DOHH2 (cell line): ENCODE results near the gene SRBD1.

Experiments used
- H3F3A ChIP-seq: fragments of 200-600 bp; sonication (generic), shearing (Covaris generic); 2 replicates; pipeline ENCODE4 v1.6.0; 2016; ENCODE audit warnings: antibody characterized with exemption, mild to moderate bottlenecking; ENCODE audit not compliant: control insufficient read depth, insufficient read depth
- H3K27ac ChIP-seq: fragments of 200-600 bp; sonication (generic); 2 replicates; pipeline ENCODE4 v1.5.1; 2014; ENCODE audit warnings: low read depth, mild to moderate bottlenecking, low read length, moderate library complexity
- H3K27me3 ChIP-seq: fragments of 200-600 bp; sonication (generic); 2 replicates; pipeline ENCODE4 v1.6.1; 2014; ENCODE audit warnings: mild to moderate bottlenecking, low read length, mixed read lengths; ENCODE audit not compliant: control insufficient read depth
- H3K36me3 ChIP-seq: fragments of 200-600 bp; sonication (generic); 2 replicates; pipeline ENCODE4 v1.6.1; 2014; ENCODE audit warnings: mild to moderate bottlenecking, low read length, moderate library complexity, mixed read lengths; ENCODE audit not compliant: control insufficient read depth
- H3K4me1 ChIP-seq: fragments of 200-600 bp; sonication (generic); 2 replicates; pipeline ENCODE4 v1.6.1; 2014; ENCODE audit warnings: mild to moderate bottlenecking, low read length, mixed read lengths; ENCODE audit not compliant: control insufficient read depth
- H3K4me2 ChIP-seq: fragments of 200-600 bp; sonication (generic); 2 replicates; pipeline ENCODE4 v1.6.0; 2014; ENCODE audit warnings: mild to moderate bottlenecking, low read length, moderate library complexity
- H3K4me3 ChIP-seq: fragments of 200-600 bp; sonication (generic); 2 replicates; pipeline ENCODE4 v1.5.1; 2014; ENCODE audit warnings: mild to moderate bottlenecking, low read length, mixed read lengths
- H3K79me2 ChIP-seq: fragments of 200-600 bp; sonication (generic); 2 replicates; pipeline ENCODE4 v1.6.1; 2014; ENCODE audit warnings: mild to moderate bottlenecking, low read length, mixed read lengths; ENCODE audit not compliant: control insufficient read depth
- H3K9me2 ChIP-seq: fragments of 200-600 bp; sonication (generic); replicated peaks from 2 replicates; pipeline ENCODE4 v1.6.1; 2014; ENCODE audit warnings: mild to moderate bottlenecking, low read length, mixed read lengths; ENCODE audit not compliant: control insufficient read depth
- H3K9me3 ChIP-seq: fragments of 200-600 bp; sonication (generic); 2 replicates; pipeline ENCODE4 v1.6.1; 2014; ENCODE audit warnings: antibody characterized with exemption, low read length, mixed read lengths; ENCODE audit not compliant: control insufficient read depth, insufficient read depth
- H4K20me1 ChIP-seq: fragments of 200-600 bp; sonication (generic); 2 replicates; pipeline ENCODE4 v1.6.0; 2014; ENCODE audit warnings: low read depth, mild to moderate bottlenecking, antibody characterized with exemption, low read length, moderate library complexity; ENCODE audit not compliant: control insufficient read depth, insufficient read depth
- EZH2phosphoT487 ChIP-seq: fragments of 200-600 bp; sonication (generic); IDR thresholded peaks from 2 replicates; pipeline ENCODE4 v1.6.1; 2017; ENCODE audit warnings: borderline replicate concordance, mild to moderate bottlenecking, antibody characterized with exemption, low read length, moderate library complexity, mixed read lengths
- TF ChIP-seq, protein P1 (sequence below): fragments of 200-600 bp; sonication (generic); IDR thresholded peaks from one replicate; pipeline ENCODE4 v1.5.1; 2014; ENCODE audit warnings: antibody characterized with exemption, mild to moderate bottlenecking, low read depth, low read length; ENCODE audit not compliant: poor library complexity, severe bottlenecking

The SRBD1 gene

GRCh38 chr2:45554742-45555140 lies 56.3 kb downstream of the SRBD1 start:
- Histone ChIP-seq H3K4me2 (no peak overlapping the region), H3K4me3 (no peak overlapping the region), H3K4me1 (no peaks in the 10 kb centered on the region), H3K36me3 (0 out of 2 replicates have a peak, but pooled peaks cover 3% of the 10 kb centered on the region), H3K27me3 (no peaks in the 10 kb centered on the region), H3K9me2 (no peaks in the 10 kb centered on the region), H3F3A (no peaks in the 10 kb centered on the region), H3K79me2 (no peaks in the 10 kb centered on the region), H3K9me3 (no peaks in the 10 kb centered on the region), H3K27ac (no peak overlapping the region), H4K20me1 (no peaks in the 10 kb centered on the region)
- no peak for TF ChIP-seq EZH2phosphoT487
- TF ChIP-seq, protein P1, sequence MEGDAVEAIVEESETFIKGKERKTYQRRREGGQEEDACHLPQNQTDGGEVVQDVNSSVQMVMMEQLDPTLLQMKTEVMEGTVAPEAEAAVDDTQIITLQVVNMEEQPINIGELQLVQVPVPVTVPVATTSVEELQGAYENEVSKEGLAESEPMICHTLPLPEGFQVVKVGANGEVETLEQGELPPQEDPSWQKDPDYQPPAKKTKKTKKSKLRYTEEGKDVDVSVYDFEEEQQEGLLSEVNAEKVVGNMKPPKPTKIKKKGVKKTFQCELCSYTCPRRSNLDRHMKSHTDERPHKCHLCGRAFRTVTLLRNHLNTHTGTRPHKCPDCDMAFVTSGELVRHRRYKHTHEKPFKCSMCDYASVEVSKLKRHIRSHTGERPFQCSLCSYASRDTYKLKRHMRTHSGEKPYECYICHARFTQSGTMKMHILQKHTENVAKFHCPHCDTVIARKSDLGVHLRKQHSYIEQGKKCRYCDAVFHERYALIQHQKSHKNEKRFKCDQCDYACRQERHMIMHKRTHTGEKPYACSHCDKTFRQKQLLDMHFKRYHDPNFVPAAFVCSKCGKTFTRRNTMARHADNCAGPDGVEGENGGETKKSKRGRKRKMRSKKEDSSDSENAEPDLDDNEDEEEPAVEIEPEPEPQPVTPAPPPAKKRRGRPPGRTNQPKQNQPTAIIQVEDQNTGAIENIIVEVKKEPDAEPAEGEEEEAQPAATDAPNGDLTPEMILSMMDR = no peak

DNA sequence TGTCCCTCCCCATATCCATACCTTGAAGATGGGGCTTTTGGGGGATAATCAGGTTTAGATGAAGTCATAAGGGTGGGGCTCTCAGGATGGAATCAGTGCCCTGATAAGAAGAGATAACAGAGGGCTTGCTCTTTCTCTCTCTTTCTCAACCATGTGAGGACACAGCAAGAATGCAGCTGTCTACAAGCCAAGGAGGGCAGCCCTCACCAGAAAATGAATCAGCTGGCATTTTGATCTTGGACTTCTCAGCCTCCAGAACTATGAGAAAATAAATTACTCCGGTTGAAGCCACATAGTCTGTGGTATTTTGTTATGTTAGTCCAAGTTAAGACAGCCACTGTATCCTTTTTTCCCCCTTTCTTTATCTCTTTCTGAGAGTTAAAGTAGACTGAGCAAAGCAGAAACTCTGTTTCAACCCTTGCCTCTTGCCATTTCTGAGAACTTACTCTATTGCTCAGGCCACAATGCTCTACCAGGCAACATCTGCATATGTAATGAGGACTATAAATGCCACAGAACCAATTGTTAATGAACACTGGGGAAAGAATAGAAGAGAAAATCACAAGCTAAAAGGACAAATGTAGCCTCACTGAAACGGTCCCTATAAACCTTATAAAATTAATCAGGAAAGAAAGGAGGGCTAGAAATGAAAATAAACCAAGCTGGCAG lies 56.9 kb downstream of the SRBD1 start:
- no peaks in the 10 kb centered on the region for H3K27me3 ChIP-seq
- no peak overlapping the region for H3K4me2 ChIP-seq
- no peaks in the 10 kb centered on the region for H4K20me1 ChIP-seq
- no peaks in the 10 kb centered on the region for H3K9me3 ChIP-seq
- H3F3A ChIP-seq = no peaks in the 10 kb centered on the region
- TF ChIP-seq, protein P1 = no peak
- no peak for TF ChIP-seq EZH2phosphoT487
- no peaks in the 10 kb centered on the region for H3K4me1 ChIP-seq
- H3K36me3 ChIP-seq = 0 out of 2 replicates have a peak, but pooled peaks cover under 1% of the 10 kb centered on the region
- no peaks in the 10 kb centered on the region for H3K9me2 ChIP-seq
- H3K27ac ChIP-seq = no peak overlapping the region
- no peak overlapping the region for H3K4me3 ChIP-seq
- H3K79me2 ChIP-seq = no peaks in the 10 kb centered on the region

GRCh38 chr2:45551862-45552261 lies 59.2 kb downstream of the SRBD1 start:
- no peaks in the 10 kb centered on the region for H3K9me3 ChIP-seq
- H3K9me2 ChIP-seq = no peaks in the 10 kb centered on the region
- no peaks in the 10 kb centered on the region for H3K4me1 ChIP-seq
- H3K4me3 ChIP-seq = no peak overlapping the region
- H3K36me3 ChIP-seq = no peaks in the 10 kb centered on the region
- H3K79me2 ChIP-seq = no peaks in the 10 kb centered on the region
- H3K27me3 ChIP-seq = no peaks in the 10 kb centered on the region
- TF ChIP-seq, protein P1 = no peak
- TF ChIP-seq EZH2phosphoT487 = no peak
- H3K27ac ChIP-seq = no peak overlapping the region
- no peaks in the 10 kb centered on the region for H3F3A ChIP-seq
- H3K4me2 ChIP-seq = no peak overlapping the region
- no peaks in the 10 kb centered on the region for H4K20me1 ChIP-seq
